ENCODE data around the gene PADI2.

DNA sequence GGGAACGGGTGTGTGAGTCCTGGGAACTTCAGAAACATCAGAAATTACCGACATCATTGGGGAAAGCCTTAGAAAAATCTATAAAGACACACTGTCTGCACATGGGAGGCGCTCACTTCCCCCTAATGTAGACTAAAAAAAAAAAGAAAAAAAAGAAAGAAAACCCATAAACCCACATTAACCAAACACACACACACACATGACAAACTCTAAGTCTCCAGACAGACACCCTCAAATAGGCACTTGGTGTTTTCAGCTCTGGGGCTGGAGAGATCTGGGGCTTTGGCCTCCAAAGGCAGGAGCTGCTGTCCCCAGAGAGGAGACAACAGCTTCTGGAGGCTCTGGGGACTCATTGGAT is 52.2 kb downstream of the PADI2 start:
- TF ChIP-seq POLR2AphosphoS5 (IDR thresholded peaks at IDR 0.05; ENCODE audit: low read depth, low read length) = no peak
- no peak for TF ChIP-seq SPI1 (IDR thresholded peaks at IDR 0.05; ENCODE audit: low read depth, low read length)
- no peak for TF ChIP-seq POLR2A (IDR thresholded peaks at IDR 0.05; ENCODE audit: low read depth, low read length)
- no peak for TF ChIP-seq TAF1 (IDR thresholded peaks at IDR 0.05; ENCODE audit: low read depth, low read length)

All from GM12891 (cell line).